GM21367 (cell line): Measurements from ENCODE around the gene SAE1.
"Not testable (repeated sequence)": the region's sequence is repeated elsewhere in the genome, so short reads cannot be mapped to it uniquely, and the experiment has no call there.

Source experiments
- ATAC-seq: cut with Tn5 transposase; IDR thresholded peaks from one replicate; pipeline ENCODE4 v1.9.1; 2021; ENCODE audit not compliant: unreplicated experiment

SAE1 gene

GRCh38 chr19:47232422-47233211, 102.0 kb downstream of the SAE1 start:
- no peak for ATAC-seq

DNA sequence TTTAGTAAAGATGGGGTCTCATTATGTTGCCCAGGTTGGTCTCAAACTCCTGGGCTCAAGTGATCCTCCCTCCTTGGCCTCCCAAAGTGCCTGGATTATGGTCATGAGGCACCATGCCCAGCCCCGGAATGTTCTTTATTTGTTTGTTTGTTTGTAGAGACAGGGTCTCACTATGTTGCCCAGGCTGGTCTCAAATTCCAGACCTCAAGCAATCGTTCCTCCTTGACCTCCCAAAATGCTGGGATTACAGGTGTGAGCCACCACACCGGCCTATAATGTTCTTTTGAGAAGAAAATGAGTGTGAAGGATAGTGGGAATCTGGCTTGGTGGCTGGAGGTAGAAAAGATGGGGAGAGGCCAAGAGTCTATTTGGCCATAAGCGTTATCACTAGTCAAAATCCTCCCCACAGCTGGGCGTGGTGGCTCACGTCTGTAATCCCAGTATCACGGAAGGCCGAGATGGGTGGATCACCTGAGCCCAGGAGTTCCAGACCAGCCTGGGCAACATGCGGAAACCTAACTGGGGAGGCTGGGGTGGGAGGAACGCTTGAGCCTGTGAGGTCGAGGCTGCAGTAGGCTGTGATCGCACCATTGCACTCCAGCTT, 105.5 kb downstream of the SAE1 start:
- ATAC-seq = no peak

DNA sequence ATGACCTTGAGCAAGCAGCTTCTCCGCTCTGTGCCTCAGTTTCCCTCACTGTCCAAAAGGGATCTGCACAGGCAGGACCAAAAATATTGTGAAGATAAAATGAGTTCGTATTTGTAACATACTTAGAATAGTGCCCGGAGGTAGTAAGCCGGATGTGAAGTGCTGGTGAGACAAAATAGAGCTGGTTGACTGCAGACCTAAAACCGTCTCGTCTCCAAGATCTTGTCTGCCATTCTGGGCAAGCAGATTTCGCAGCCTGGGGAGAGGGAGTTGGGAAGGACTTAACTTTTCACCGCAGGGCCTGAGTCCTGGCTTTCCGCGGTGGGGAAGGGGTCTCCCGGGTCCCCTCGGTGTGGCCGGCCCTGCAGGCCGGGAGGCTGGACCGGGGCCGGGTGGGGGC, 108.5 kb downstream of the SAE1 start:
- ATAC-seq = no peak

DNA sequence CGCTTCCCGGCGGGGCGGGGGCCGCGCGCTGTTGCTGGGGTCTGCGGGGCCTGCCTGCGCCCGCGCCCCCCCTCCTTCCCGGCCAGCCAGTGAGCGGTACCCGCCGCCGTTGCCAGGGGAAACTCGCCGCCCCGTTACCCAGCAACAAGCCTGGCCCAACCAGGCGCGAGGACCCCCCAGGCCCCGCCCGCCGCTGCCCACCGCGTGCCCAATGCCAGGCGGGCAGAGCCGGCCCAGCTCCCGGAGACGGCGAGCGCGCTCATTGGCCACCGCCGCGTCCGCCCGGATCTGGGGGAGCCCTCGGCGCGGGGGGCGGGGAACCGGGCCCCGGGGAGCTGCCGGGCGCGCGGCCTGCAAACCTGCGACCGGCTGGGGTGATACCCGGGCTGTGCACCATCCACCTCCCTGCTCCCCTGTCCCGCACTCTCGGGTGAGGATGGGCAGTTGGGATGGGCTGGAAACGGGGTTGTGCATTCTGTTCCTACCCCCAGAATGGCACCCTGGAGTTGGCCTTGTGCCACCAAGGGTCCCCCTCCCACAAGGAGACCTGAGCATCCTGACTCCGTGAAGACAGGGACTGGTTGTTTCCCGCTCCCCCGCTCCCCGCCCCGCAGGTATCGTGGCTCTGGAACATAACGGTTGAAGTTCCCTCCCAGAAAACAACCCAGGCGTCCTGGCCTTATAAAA, 109.1 kb downstream of the SAE1 start:
- ATAC-seq = no peak

- no peak for ATAC-seq
These were observed 109.9 kb downstream of the SAE1 start for GRCh38 chr19:47240556-47240955.

- no peak for ATAC-seq
These were observed 110.6 kb downstream of the SAE1 start for GRCh38 chr19:47240996-47241918.

DNA sequence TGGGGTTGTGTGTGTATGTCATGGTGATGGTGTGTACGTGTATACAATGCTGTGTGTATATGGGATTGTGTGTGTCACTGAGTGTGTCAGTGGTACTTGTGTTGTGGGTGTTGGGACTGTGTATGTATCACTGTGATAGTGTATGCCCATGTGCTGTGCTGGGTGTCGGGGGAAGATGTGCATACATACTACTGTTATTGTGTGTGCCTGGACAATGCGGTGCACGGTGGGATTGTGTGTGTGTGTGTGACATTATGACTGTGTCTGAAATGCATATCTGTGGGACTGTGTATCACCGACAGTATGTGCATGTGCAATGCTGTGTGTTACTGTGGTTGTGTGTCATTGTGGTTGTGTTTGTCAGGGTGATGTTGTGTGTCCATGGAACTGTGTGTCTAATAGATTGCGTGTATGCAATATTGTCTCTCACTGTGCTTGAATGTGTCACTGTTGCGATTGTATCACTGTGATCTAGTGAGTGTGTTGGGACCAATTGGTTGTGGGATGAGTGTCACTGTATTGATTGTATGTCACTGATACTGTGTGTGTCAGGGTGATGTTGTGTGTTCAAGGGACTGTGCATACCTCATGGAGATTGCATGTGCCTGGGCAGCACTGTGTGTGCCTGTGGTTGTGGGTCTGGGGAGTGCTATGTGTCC, 111.4 kb downstream of the SAE1 start:
- ATAC-seq = no peak

GRCh38 chr19:47243364-47243775, 112.7 kb downstream of the SAE1 start:
- no peak for ATAC-seq

DNA sequence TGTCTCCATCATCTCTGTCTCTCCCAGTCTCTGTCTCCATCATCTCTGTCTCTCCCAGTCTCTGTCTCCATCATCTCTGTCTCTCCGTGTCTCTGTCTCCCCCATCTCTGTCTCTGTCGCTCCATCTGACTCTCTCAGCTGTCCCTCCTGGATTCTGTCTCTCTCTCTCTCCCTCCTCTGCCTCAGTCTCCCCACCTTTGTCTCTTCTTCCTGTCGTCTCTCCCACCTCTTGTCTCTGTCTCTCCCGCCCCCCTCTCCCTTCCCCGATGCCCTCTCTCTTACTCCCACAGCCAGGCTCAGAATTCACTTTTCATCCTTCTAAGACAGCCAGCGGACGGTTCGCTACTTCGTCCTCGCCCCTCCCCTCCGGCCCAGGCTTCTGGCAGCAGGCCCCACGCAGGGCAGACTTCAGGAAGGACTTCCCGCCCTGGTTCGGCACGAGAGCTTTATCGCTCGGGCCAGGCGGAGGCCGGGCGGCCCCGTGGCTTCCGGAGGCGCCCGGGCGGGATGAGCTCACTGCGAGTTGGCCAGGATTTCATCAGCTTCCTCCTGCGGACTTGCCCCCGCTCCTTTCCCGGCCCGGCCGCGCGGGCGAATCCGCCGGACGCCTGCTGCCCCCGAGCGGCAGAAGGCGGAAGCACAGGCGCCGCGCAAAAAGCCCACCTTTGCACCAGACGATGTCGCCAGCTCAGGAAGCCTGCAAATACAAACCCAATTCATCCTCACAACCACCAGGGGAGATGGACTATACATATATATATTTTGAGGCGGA, 113.3 kb downstream of the SAE1 start:
- peak; percentile 56 for ATAC-seq

GRCh38 chr19:47247308-47247990, 116.8 kb downstream of the SAE1 start:
- no peak for ATAC-seq

GRCh38 chr19:47253016-47253415, 122.4 kb downstream of the SAE1 start:
- not testable (repeated sequence) for ATAC-seq

- ATAC-seq = no peak
These were observed 122.8 kb downstream of the SAE1 start for GRCh38 chr19:47253467-47253881.

GRCh38 chr19:47253970-47254369, 123.3 kb downstream of the SAE1 start:
- no peak for ATAC-seq

GRCh38 chr19:47255879-47256692, 125.5 kb downstream of the SAE1 start, which contains the start of gene CCDC9:
Gene CCDC9 (plus strand): TSS chr19:47256525. CDS start chr19:47258401, 1,876 bp downstream.
- peak; percentile 40 for ATAC-seq

DNA sequence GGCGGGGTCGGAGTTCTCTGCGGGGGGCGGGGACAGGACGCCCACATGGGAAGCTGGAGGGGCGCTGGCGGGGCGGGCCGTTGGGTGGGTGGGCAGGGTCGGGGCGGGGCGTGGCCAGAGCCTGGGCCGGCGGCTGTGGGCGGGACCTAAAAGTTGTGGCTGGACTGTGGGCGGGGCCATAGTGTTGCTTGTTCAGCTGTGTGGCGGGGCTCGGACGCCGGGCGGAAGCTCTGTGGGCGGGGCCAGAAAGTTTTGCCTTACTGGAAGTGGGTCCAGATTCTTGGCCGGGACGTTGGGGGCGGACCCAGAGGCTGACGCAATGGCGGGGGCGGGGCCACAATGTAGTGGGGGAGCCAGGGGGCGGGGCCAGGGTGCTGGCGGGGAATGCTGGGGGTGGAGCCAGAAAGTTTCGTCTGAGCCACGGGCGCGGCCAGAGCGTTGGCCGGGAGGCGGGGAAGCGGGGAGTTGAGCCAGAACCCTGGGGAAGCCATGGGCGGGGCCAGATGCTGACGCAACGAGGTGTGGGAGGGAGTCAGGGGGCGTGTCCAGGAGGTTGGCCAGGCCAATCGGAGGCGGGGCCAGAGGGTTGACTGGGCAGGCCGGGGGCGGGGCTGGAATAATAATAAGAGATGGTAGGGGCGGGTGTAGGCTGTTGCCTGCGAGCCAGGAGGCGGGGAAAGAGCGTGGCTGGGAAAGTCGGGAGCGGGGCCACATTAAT, 126.2 kb downstream of the SAE1 start:
- peak; percentile 58 for ATAC-seq

DNA sequence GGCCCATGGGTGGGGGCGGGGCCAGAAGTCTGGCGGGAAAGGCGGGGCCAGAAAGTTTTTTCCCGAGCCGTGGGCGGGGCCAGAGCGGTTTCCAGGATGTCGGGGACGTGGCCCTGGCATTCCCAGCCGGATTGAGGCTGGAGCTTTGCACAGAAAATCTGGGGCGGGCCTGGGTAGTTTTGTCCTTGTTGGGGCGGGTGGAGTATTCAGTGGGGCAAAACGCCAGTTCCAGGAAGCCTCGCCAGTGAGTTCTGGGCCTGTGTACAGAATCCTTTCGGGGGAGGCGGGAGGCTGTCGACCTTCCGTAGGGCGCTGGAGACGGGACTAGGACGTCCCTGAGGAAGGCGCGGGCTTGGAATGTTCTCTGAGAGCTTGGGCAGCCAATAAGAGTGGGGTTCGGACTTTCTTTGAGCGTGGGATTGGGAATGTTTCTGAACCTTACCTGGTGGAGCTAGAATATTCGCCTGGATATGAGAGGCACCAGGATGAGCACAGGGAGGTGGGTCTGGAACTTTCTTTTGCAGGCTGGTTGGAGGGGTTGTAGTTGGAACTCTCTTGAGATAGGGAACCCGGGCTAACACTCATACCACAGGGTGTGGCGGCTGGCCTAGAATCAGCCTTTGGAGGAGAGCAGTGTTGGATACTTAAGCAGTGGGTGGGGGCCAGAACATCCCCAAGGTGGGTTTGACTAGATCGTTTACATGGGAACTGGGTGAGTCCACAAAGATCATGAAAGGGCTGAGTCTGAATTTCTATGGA, 127.0 kb downstream of the SAE1 start:
- ATAC-seq = no peak

GRCh38 chr19:47258434-47258833, 127.8 kb downstream of the SAE1 start:
- ATAC-seq = no peak
